ENCODE results near the gene NUP93. TPM values are rescaled to one million over a fixed set of nuclear protein-coding genes. Genes with fewer than 3 reads are reported as not detected.
"Not testable (repeated sequence)": the region's sequence is repeated elsewhere in the genome, so short reads cannot be mapped to it uniquely, and the experiment has no call there.

NUP93 gene
- total RNA-seq, 5 donors from 2014 or later (not counting 1 experiment from before 2014, with no cell fraction given): 52.6 to 72.4 (median 60.5) TPM

DNA sequence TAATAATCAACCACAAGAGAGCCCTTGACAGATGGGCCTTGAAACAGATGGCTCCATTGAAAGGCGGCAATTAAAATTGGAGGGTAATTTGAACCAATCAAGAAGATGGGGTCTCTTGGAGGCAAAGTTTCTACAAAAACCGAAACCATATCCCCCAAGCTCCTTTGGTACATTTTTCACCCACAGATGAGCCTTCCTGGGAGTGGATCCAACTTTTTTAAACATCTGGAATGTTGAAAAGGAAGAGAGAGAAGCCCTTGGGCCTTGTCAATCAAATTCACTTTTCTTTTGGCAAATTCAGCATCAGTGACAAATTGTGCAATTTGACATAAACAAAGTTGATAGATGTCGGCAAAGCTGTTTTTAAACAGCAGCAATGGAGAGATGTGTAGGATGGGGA, 13.2 kb upstream of the NUP93 start:
- ChIA-PET POLR2A (no interaction called here), CTCF (interaction anchor here (0.6 to 1.7 kb wide), 5 partner anchors 8 to 155 kb away, joined by 3 to 10 read pairs (median 4); no protein-coding TSS in a partner anchor)
- no peak overlapping the region for H3K4me3 ChIP-seq (ENCODE audit: control insufficient read depth in 1 of 2, extremely low read depth in 1 of 2, low read length in 1 of 2)
- no peak overlapping the region for H3K27ac ChIP-seq (ENCODE audit: low read length)
- no peak overlapping the region for H3K4me3 Mint-ChIP-seq
- H3K9me3 ChIP-seq: no peaks in the 10 kb centered on the region
- H3K27me3 ChIP-seq (replicated peaks in 1 of 2; ENCODE audit: control insufficient read depth in 2 of 2, extremely low read depth in 1 of 2, insufficient read depth in 2 of 2, low read length in 1 of 2): no peaks in the 10 kb centered on the region
- DNase-seq (no peak), ATAC-seq (replicated peaks in 1 of 4) (no peak)
- H3K36me3 ChIP-seq (ENCODE audit: control insufficient read depth in 2 of 2, extremely low read depth in 1 of 2, insufficient read depth in 1 of 2, low read length in 1 of 2): no peaks in the 10 kb centered on the region
- no peaks in the 10 kb centered on the region for H3K27me3 Mint-ChIP-seq
- no CpG with 5 or more reads among the region's 3 CpGs for WGBS (ENCODE audit: insufficient coverage)
- no peaks in the 10 kb centered on the region for H3K36me3 Mint-ChIP-seq
- peaks cover 2% of the 10 kb centered on the region in 3 donors for H3K4me1 Mint-ChIP-seq
- no peak overlapping the region for H3K27ac Mint-ChIP-seq
- H3K4me1 ChIP-seq (ENCODE audit: control insufficient read depth in 1 of 2, extremely low read depth in 1 of 2, insufficient read depth in 2 of 2, low read length in 2 of 2): no peaks in the 10 kb centered on the region
- H3K9me3 Mint-ChIP-seq: no peaks in the 10 kb centered on the region

DNA sequence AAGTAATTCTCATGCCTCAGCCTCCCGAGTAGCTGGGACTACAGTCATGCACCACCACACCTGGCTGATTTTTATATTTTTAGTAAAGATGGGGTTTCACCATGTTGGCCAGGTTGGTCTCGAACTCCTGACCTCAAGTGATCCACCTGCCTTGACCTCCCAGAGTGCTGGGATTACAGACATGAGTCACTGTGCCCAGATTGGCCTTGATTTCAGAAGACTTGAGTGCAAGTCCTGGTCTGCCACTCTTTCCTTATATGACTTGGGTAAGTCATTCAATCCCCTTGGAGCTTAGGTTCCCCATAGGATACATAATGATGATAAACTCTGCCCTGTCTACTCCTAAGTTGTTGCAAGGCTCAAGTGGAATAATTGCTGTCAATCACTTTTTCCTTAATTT, 12.4 kb upstream of the NUP93 start:
- H3K4me1 Mint-ChIP-seq; H3K27me3 Mint-ChIP-seq; DNase-seq; H3K36me3 Mint-ChIP-seq; H3K9me3 ChIP-seq; H3K27ac ChIP-seq (ENCODE audit: low read length); H3K4me3 Mint-ChIP-seq; H3K4me3 ChIP-seq (ENCODE audit: control insufficient read depth in 1 of 2, extremely low read depth in 1 of 2, low read length in 1 of 2); H3K27ac Mint-ChIP-seq; ATAC-seq (replicated peaks in 1 of 4); H3K36me3 ChIP-seq (ENCODE audit: control insufficient read depth in 2 of 2, extremely low read depth in 1 of 2, insufficient read depth in 1 of 2, low read length in 1 of 2); H3K4me1 ChIP-seq (ENCODE audit: control insufficient read depth in 1 of 2, extremely low read depth in 1 of 2, insufficient read depth in 2 of 2, low read length in 2 of 2); POLR2A ChIA-PET; H3K9me3 Mint-ChIP-seq; H3K27me3 ChIP-seq (replicated peaks in 1 of 2; ENCODE audit: control insufficient read depth in 2 of 2, extremely low read depth in 1 of 2, insufficient read depth in 2 of 2, low read length in 1 of 2): not testable (repeated sequence)
- WGBS (ENCODE audit: insufficient coverage): 80% methylated on average over 1 of the region's 2 CpGs
- CTCF ChIA-PET: interaction anchor here in 1 of 2 donors (1.4 kb wide), 1 partner anchor 9 kb away, joined by 3 read pairs; no protein-coding TSS in a partner anchor

DNA sequence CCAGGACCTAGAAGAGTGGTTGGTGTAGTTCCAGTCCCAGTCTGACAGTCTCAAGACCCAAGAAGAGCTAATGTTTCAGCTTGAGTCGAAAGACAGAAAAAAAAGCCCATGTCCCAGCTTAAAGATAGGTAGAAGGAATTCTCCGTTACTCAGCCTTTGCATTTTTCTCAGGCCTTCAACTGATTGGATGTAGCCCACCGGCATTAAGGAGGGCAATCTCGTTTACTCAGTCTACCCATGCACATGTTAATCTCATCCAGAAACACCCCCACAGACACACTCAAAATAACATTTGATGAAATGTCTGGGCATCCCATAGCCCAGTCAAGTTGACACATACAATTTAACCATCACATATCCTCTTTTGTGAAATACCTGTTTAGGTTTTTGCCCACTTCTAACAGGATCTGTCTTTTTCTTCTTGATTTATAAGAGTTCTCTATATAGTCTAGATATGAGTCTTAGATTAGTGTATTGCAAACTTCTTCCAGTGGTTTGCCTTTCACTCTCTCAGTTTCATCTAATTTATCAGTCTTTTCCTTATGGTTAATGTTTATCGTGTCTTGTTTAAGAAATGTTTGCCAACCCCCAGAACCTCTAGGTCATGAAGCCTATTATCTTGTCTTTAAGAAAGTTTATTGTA, 7.6 kb upstream of the NUP93 start:
- Mint-ChIP-seq H3K27me3 (no peaks in the 10 kb centered on the region), H3K4me3 (no peak overlapping the region), H3K27ac (no peak overlapping the region), H3K9me3 (no peaks in the 10 kb centered on the region), H3K4me1 (peaks cover 0 to 5% (median 3%) of the 10 kb centered on the region in 3 donors), H3K36me3 (no peaks in the 10 kb centered on the region)
- H3K27me3 ChIP-seq (replicated peaks in 1 of 2; ENCODE audit: control insufficient read depth in 2 of 2, extremely low read depth in 1 of 2, insufficient read depth in 2 of 2, low read length in 1 of 2): no peaks in the 10 kb centered on the region
- CTCF ChIA-PET: no interaction called here
- no peaks in the 10 kb centered on the region for H3K36me3 ChIP-seq (ENCODE audit: control insufficient read depth in 2 of 2, extremely low read depth in 1 of 2, insufficient read depth in 1 of 2, low read length in 1 of 2)
- POLR2A ChIA-PET: interaction anchor here in 1 of 2 donors (0.6 kb wide), 1 partner anchor 16 kb away, joined by 3 read pairs; no protein-coding TSS in a partner anchor
- DNase-seq (no peak), ATAC-seq (replicated peaks in 1 of 4) (no peak)
- WGBS (ENCODE audit: insufficient coverage): 100% methylated on average over 1 of the region's 5 CpGs
- H3K4me1 ChIP-seq (ENCODE audit: control insufficient read depth in 1 of 2, extremely low read depth in 1 of 2, insufficient read depth in 2 of 2, low read length in 2 of 2): no peaks in the 10 kb centered on the region
- H3K27ac ChIP-seq (ENCODE audit: low read length): no peak overlapping the region
- H3K4me3 ChIP-seq (ENCODE audit: control insufficient read depth in 1 of 2, extremely low read depth in 1 of 2, low read length in 1 of 2): no peak overlapping the region
- no peaks in the 10 kb centered on the region for H3K9me3 ChIP-seq

DNA sequence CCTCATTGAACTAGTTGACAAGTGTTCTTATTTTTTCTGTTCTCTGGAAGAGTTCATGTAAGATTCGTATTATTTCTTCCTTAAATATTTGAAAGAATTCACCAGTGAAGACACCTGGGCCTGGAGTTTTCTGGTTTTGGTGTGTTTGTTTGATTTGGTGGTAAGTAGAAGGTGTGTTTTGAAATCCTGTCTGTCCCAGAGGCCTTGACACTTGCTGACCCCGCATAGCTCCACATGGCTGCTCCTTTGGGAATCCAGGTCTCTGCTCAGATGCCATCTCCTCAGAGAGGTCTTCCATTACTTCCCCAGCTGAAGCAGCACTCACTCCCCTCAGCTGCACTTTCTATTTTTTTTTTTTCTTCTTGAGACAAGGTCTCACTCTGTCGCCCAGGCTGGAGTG, 5.7 kb upstream of the NUP93 start:
- no peak overlapping the region for H3K27ac ChIP-seq (ENCODE audit: low read length)
- Mint-ChIP-seq H3K9me3 (no peaks in the 10 kb centered on the region), H3K27ac (no peak overlapping the region), H3K4me1 (peaks cover 12 to 16% (median 15%) of the 10 kb centered on the region in 3 donors), H3K4me3 (no peak overlapping the region), H3K27me3 (no peaks in the 10 kb centered on the region), H3K36me3 (no peaks in the 10 kb centered on the region)
- no peaks in the 10 kb centered on the region for H3K9me3 ChIP-seq
- DNase-seq (no peak), ATAC-seq (replicated peaks in 1 of 4) (no peak)
- H3K27me3 ChIP-seq (replicated peaks in 1 of 2; ENCODE audit: control insufficient read depth in 2 of 2, extremely low read depth in 1 of 2, insufficient read depth in 2 of 2, low read length in 1 of 2): no peaks in the 10 kb centered on the region
- no peaks in the 10 kb centered on the region for H3K36me3 ChIP-seq (ENCODE audit: control insufficient read depth in 2 of 2, extremely low read depth in 1 of 2, insufficient read depth in 1 of 2, low read length in 1 of 2)
- ChIA-PET CTCF (interaction anchor here in 1 of 2 donors (1.1 kb wide), 1 partner anchor 22 kb away, joined by 3 read pairs; no protein-coding TSS in a partner anchor), POLR2A (no interaction called here)
- no peak overlapping the region for H3K4me3 ChIP-seq (ENCODE audit: control insufficient read depth in 1 of 2, extremely low read depth in 1 of 2, low read length in 1 of 2)
- 83% methylated on average over 1 of the region's 3 CpGs for WGBS (ENCODE audit: insufficient coverage)
- H3K4me1 ChIP-seq (ENCODE audit: control insufficient read depth in 1 of 2, extremely low read depth in 1 of 2, insufficient read depth in 2 of 2, low read length in 2 of 2): peaks cover 4 to 6% of the 10 kb centered on the region in 2 experiments

DNA sequence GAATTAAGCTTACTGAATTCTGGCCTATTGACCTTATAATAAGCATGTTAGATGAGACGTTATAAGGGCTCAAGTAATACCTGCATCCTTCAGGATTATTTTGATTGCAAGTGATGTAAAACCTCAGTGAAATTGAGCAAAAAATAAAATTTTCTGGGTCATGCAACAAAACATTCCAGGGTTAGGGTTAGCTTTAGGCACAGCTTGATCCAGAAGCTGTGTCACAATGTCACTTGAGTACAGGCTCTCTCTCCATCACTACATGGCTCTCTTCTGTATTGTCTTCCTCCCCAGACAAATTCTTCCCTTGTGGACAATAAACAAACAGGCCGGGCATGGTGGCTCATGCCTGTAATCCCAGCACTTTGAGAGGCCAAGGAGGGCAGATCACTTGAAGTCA, 3.6 kb upstream of the NUP93 start:
- peaks cover 10 to 21% of the 10 kb centered on the region in 2 experiments for H3K4me1 ChIP-seq (ENCODE audit: control insufficient read depth in 1 of 2, extremely low read depth in 1 of 2, insufficient read depth in 2 of 2, low read length in 2 of 2)
- CTCF ChIA-PET: no interaction called here
- H3K27ac ChIP-seq (ENCODE audit: low read length): no peak overlapping the region
- no peaks in the 10 kb centered on the region for H3K27me3 ChIP-seq (replicated peaks in 1 of 2; ENCODE audit: control insufficient read depth in 2 of 2, extremely low read depth in 1 of 2, insufficient read depth in 2 of 2, low read length in 1 of 2)
- 80% methylated on average over 1 of the region's 2 CpGs for WGBS (ENCODE audit: insufficient coverage)
- no peak overlapping the region for H3K27ac Mint-ChIP-seq
- no peak for ATAC-seq (replicated peaks in 1 of 4)
- no peaks in the 10 kb centered on the region for H3K36me3 Mint-ChIP-seq
- no peaks in the 10 kb centered on the region for H3K27me3 Mint-ChIP-seq
- no peak for DNase-seq
- H3K4me3 ChIP-seq (ENCODE audit: control insufficient read depth in 1 of 2, extremely low read depth in 1 of 2, low read length in 1 of 2): no peak overlapping the region
- H3K9me3 Mint-ChIP-seq: no peaks in the 10 kb centered on the region
- no peak overlapping the region for H3K4me3 Mint-ChIP-seq
- no peaks in the 10 kb centered on the region for H3K9me3 ChIP-seq
- POLR2A ChIA-PET: no interaction called here
- H3K4me1 Mint-ChIP-seq: peaks cover 19 to 26% (median 26%) of the 10 kb centered on the region in 3 donors
- no peaks in the 10 kb centered on the region for H3K36me3 ChIP-seq (ENCODE audit: control insufficient read depth in 2 of 2, extremely low read depth in 1 of 2, insufficient read depth in 1 of 2, low read length in 1 of 2)

DNA sequence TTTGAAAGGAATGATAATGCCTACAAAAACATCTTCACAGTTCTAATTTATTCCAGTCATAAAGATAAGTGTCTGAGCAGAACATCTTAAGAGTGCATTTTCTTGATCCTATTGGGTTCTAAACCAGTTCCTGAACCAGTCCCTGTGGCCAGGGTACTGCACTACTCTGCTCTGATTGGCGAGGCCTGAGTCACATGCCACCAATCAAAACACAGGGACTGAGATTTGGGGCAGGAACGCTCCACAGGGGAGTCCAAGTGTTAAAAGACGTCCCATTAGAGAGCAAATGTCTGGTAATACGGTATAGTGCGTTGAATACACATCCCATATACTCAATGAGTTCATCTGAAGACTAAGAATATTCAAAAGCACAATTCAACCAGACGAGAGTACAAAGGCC, 3.0 kb upstream of the NUP93 start:
- H3K27me3 Mint-ChIP-seq: no peaks in the 10 kb centered on the region
- no peak overlapping the region for H3K4me3 ChIP-seq (ENCODE audit: control insufficient read depth in 1 of 2, extremely low read depth in 1 of 2, low read length in 1 of 2)
- H3K36me3 ChIP-seq (ENCODE audit: control insufficient read depth in 2 of 2, extremely low read depth in 1 of 2, insufficient read depth in 1 of 2, low read length in 1 of 2): no peaks in the 10 kb centered on the region
- no peaks in the 10 kb centered on the region for H3K9me3 Mint-ChIP-seq
- no peak overlapping the region for H3K4me3 Mint-ChIP-seq
- H3K4me1 Mint-ChIP-seq: peaks cover 19 to 26% (median 26%) of the 10 kb centered on the region in 3 donors
- no peaks in the 10 kb centered on the region for H3K27me3 ChIP-seq (replicated peaks in 1 of 2; ENCODE audit: control insufficient read depth in 2 of 2, extremely low read depth in 1 of 2, insufficient read depth in 2 of 2, low read length in 1 of 2)
- no peak overlapping the region for H3K27ac ChIP-seq (ENCODE audit: low read length)
- H3K27ac Mint-ChIP-seq: no peak overlapping the region
- ATAC-seq (replicated peaks in 1 of 4) (no peak), DNase-seq (no peak)
- H3K9me3 ChIP-seq: no peaks in the 10 kb centered on the region
- H3K4me1 ChIP-seq (ENCODE audit: control insufficient read depth in 1 of 2, extremely low read depth in 1 of 2, insufficient read depth in 2 of 2, low read length in 2 of 2): peaks cover 12 to 26% of the 10 kb centered on the region in 2 experiments
- 60% methylated on average over 1 of the region's 6 CpGs for WGBS (ENCODE audit: insufficient coverage)
- no peaks in the 10 kb centered on the region for H3K36me3 Mint-ChIP-seq
- CTCF ChIA-PET: no interaction called here
- POLR2A ChIA-PET: no interaction called here

Measured in T-cell (primary cell).